ENCODE results near the gene TBPL2.
"Not testable (repeated sequence)": the region's sequence is repeated elsewhere in the genome, so short reads cannot be mapped to it uniquely, and the experiment has no call there.

TBPL2 gene

GRCh38 chr14:55438066-55438683, 2.2 kb downstream of the TBPL2 start:
- DNase-seq, result no peak

GRCh38 chr14:55436931-55437330, 3.5 kb downstream of the TBPL2 start:
- DNase-seq, result no peak

GRCh38 chr14:55436519-55436918, 3.9 kb downstream of the TBPL2 start:
- no peak for DNase-seq

- DNase-seq, result no peak
Measured at GRCh38 chr14:55434805-55435174, 5.6 kb downstream of the TBPL2 start.

GRCh38 chr14:55433880-55434804, 6.3 kb downstream of the TBPL2 start:
- DNase-seq, result no peak

GRCh38 chr14:55432628-55433027, 7.8 kb downstream of the TBPL2 start:
- DNase-seq, result no peak

GRCh38 chr14:55430024-55430690, 10.3 kb downstream of the TBPL2 start:
- peak; percentile 58 for DNase-seq

GRCh38 chr14:55427439-55427838, 13.0 kb downstream of the TBPL2 start:
- DNase-seq, result no peak

- no peak for DNase-seq
Measured at GRCh38 chr14:55426891-55427290, 13.5 kb downstream of the TBPL2 start.

- no peak for DNase-seq
Measured at GRCh38 chr14:55425091-55425490, 15.3 kb downstream of the TBPL2 start.

- no peak for DNase-seq
Measured at GRCh38 chr14:55423969-55424368, 16.4 kb downstream of the TBPL2 start.

- DNase-seq, result not testable (repeated sequence)
Measured at GRCh38 chr14:55422338-55422737, 18.1 kb downstream of the TBPL2 start.

- DNase-seq, result no peak
Measured at GRCh38 chr14:55419663-55420062, 20.8 kb downstream of the TBPL2 start.

- no peak for DNase-seq
Measured at GRCh38 chr14:55418411-55418810, 22.0 kb downstream of the TBPL2 start.

- DNase-seq, result no peak
Measured at GRCh38 chr14:55417955-55418354, 22.5 kb downstream of the TBPL2 start.

- no peak for DNase-seq
Measured at GRCh38 chr14:55416866-55417265, 23.6 kb downstream of the TBPL2 start.

- no peak for DNase-seq
Measured at GRCh38 chr14:55414551-55414950, 25.9 kb downstream of the TBPL2 start.

GRCh38 chr14:55412676-55413075, 27.7 kb downstream of the TBPL2 start:
- no peak for DNase-seq

- DNase-seq, result peak; percentile 72
Measured at GRCh38 chr14:55411426-55412389, 28.7 kb downstream of the TBPL2 start, which contains the start of gene ATG14. ATG14 (minus strand) TSS chr14:55411830; CDS start chr14:55411822, 8 bp downstream.

GRCh38 chr14:55410876-55411275, 29.5 kb downstream of the TBPL2 start:
- no peak for DNase-seq

- DNase-seq, result no peak
Measured at GRCh38 chr14:55404173-55404854, 36.1 kb downstream of the TBPL2 start.

GRCh38 chr14:55401751-55402150, 38.7 kb downstream of the TBPL2 start:
- no peak for DNase-seq

Data from amniotic stem cell (primary cell).